HFF-Myc (cell line): ENCODE measurements around the gene ANKS6.

ENCODE experiments used
- DNase-seq: peaks from one replicate; pipeline ENCODE4 v3.0.0-alpha.2; 2011; ENCODE audit warnings: low read depth; ENCODE audit errors: extremely low read depth
- H3K4me3 ChIP-seq: replicated peaks from 2 replicates; pipeline ENCODE4 v1.5.1; 2011; ENCODE audit warnings: low read depth, mild to moderate bottlenecking, control low read depth, low read length
- TF ChIP-seq, protein P1 (sequence below): IDR thresholded peaks from 2 replicates; pipeline ENCODE4 v1.5.1; 2012; ENCODE audit warnings: mild to moderate bottlenecking, low read depth, low read length, control low read depth; ENCODE audit errors: missing control alignments

ANKS6 gene

DNA sequence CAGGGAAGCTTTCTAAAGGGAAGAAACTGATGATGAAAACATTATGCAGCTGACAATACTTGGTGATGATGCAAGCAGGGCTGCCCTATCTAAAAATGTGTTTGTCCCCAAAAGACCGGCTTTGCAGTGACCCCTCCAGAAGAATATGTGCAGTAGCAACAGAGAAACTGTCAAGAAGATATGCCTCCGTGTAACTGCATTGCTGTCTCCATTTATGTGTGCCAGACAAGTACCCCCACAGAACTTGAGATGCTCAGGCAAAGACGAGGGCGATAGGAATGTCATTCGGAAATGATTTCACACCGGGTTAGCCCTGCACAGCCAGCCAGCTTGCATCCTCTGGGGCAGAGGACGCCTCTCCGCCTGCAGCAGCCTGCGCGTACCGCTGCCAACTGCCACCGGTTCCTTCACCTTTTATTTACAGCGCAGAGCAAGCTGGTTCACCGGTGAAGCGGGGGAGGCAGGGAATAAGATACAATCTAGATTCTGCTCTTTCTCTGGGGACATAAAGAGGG, 89.6 kb downstream of the ANKS6 start:
- no peak for DNase-seq
- TF ChIP-seq, protein P1, sequence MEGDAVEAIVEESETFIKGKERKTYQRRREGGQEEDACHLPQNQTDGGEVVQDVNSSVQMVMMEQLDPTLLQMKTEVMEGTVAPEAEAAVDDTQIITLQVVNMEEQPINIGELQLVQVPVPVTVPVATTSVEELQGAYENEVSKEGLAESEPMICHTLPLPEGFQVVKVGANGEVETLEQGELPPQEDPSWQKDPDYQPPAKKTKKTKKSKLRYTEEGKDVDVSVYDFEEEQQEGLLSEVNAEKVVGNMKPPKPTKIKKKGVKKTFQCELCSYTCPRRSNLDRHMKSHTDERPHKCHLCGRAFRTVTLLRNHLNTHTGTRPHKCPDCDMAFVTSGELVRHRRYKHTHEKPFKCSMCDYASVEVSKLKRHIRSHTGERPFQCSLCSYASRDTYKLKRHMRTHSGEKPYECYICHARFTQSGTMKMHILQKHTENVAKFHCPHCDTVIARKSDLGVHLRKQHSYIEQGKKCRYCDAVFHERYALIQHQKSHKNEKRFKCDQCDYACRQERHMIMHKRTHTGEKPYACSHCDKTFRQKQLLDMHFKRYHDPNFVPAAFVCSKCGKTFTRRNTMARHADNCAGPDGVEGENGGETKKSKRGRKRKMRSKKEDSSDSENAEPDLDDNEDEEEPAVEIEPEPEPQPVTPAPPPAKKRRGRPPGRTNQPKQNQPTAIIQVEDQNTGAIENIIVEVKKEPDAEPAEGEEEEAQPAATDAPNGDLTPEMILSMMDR: no peak
- no peak overlapping the region for H3K4me3 ChIP-seq

DNA sequence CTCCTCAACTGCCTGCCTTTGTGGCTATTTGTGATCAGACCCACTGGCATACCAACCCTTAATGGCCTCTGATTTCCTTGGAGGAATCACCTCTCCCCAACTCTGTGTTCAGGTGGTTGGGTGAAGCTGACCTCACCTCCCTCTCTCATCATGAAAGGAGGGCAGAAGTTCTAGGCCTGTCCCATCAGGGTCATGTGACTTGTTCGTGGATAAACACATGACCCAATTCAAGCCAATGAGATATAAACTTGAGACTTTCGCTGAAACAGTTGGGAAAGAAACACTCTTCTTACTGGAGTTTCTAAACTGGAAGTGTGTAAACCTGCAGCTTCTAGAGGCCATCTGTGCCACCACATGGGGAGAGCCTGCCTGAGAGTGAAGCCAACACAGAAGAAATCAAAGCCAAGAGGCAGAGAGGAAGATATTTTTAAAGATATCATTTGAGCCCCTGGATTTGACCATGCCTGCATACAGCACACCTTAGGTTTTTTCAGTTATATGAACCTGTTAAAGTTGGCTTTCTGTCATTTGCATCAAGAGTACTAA, 93.4 kb downstream of the ANKS6 start:
- TF ChIP-seq, protein P1: no peak
- DNase-seq: no peak
- H3K4me3 ChIP-seq: no peak overlapping the region

- TF ChIP-seq, protein P1: no peak
- H3K4me3 ChIP-seq: no peak overlapping the region
- no peak for DNase-seq
Measured at GRCh38 chr9:98702340-98702739, 94.0 kb downstream of the ANKS6 start.

DNA sequence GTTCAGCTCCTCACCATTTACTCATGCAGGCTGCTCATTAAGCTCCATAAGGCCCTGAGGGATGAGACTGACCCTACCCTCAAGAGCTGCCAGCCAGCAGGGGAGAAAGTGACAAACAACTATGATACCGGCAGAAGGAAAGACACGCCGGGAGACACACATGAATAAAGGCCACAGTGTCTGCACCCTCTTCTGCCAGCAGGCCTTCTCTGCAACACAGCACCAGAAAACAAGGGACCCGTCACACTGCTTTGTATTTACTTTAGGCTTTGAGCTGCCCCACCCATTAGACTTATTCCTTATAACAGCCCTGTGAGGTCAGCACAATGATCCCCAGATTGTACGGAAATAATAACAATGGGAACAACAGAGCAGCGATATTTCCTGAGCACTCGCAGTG, 94.8 kb downstream of the ANKS6 start:
- TF ChIP-seq, protein P1: no peak
- no peak overlapping the region for H3K4me3 ChIP-seq
- no peak for DNase-seq

- DNase-seq: no peak
- H3K4me3 ChIP-seq: no peak overlapping the region
- TF ChIP-seq, protein P1: no peak
Measured at GRCh38 chr9:98700801-98701200, 95.6 kb downstream of the ANKS6 start.

- TF ChIP-seq, protein P1: no peak
- DNase-seq: no peak
- no peak overlapping the region for H3K4me3 ChIP-seq
Measured at GRCh38 chr9:98698856-98699255, 97.5 kb downstream of the ANKS6 start.

DNA sequence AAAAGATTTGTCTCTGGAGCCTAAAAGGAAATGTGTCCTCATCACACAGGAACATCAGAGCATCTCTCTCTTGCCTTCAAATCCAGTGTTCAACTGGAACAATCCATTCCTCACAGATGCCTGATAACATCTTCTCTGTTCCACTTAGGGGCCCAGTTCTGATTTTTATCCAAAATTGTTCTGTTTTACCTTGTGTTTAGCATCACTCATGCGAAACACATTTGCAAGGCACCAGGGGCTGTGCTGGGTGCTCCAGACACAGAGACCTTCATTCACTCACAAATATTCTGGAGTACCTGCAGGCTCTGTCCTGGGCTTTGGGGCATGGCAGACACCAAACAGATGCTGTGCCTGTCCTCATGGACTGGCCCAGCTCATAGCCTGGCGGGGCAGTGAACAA, 101.4 kb downstream of the ANKS6 start:
- TF ChIP-seq, protein P1: no peak
- no peak overlapping the region for H3K4me3 ChIP-seq
- DNase-seq: no peak
